Calu3 (cell line): Measurements from ENCODE around the gene MAP4K1. TPM values are rescaled to one million over a fixed set of nuclear protein-coding genes. Genes with fewer than 3 reads are reported as not detected.

Experiments used
- BruUV-seq: library from RNA; stranded (reverse); fragments of 400-500 nt; replicated peaks from 2 replicates; lab custom pipeline; 2021; lab: Mats Ljungman, UMichigan
- CTCF ChIA-PET: fragments of 300-600 bp; sonication (Branson Sonifier 250); formaldehyde crosslinking; loops from one replicate; lab custom pipeline; 2022; ENCODE audit warnings: antibody characterized with exemption; lab: Charles Lee
- DNase-seq: peaks from one replicate; pipeline ENCODE4 v3.0.0; 2022
- H3K27ac Mint-ChIP-seq: one replicate; pipeline ENCODE4 v1.8.0; 2022; ENCODE audit warnings: mixed read lengths; ENCODE audit not compliant: unreplicated experiment
- H3K27me3 Mint-ChIP-seq: one replicate; pipeline ENCODE4 v1.8.0; 2022; ENCODE audit warnings: mixed read lengths; ENCODE audit not compliant: unreplicated experiment
- H3K36me3 Mint-ChIP-seq: one replicate; pipeline ENCODE4 v1.8.0; 2022; ENCODE audit warnings: mild to moderate bottlenecking, moderate library complexity, mixed read lengths; ENCODE audit not compliant: insufficient read depth, unreplicated experiment
- H3K4me1 Mint-ChIP-seq: one replicate; pipeline ENCODE4 v1.8.0; 2022; ENCODE audit warnings: mild to moderate bottlenecking, low read depth, mixed read lengths; ENCODE audit not compliant: unreplicated experiment
- H3K4me3 Mint-ChIP-seq: one replicate; pipeline ENCODE4 v1.8.0; 2022; ENCODE audit warnings: mild to moderate bottlenecking, low read depth, moderate library complexity, mixed read lengths; ENCODE audit not compliant: unreplicated experiment
- H3K9me3 Mint-ChIP-seq: one replicate; pipeline ENCODE4 v1.8.0; 2022; ENCODE audit warnings: low read depth, mixed read lengths; ENCODE audit not compliant: unreplicated experiment
- intact Hi-C: fragments of 100-400 bp; cut with micrococcal nuclease; formaldehyde crosslinking; loops from one replicate; pipeline ENCODE4 v1.10.0; 2022; ENCODE audit not compliant: unreplicated experiment
- total RNA-seq: library from RNA; stranded (reverse); gene quantifications from 2 replicates; pipeline ENCODE4 v1.2.3, GENCODE V29; 2022
- TF ChIP-seq, protein P1 (sequence below): fragments of 200-600 bp; IDR thresholded peaks from one replicate; pipeline ENCODE4 v1.8.0; 2022; ENCODE audit warnings: antibody characterized with exemption; ENCODE audit not compliant: unreplicated experiment

Gene MAP4K1
- total RNA-seq, 1 experiment from 2014 or later: not detected

DNA sequence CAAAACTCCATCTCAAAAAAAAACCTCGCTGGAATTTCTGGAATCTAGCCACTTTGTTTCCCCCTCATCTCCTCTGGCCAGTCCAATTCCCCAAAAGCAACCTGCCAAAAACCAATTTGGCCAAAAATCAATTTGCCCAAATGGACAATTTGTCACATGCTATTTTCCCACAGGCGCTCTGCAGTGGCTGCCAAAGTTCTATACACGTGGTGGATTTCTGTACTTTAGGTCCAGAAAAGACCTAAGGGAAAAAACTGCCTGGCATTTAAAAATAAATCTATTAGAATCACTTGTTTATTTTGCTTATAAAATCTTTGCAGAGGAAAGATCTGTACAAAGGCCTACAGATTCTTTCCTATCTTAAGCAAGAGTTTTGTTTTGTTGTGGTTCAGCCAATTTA, 79.4 kb downstream of the MAP4K1 start:
- H3K27me3 Mint-ChIP-seq: peaks cover 26% of the 10 kb centered on the region

More for the DNA sequence above, 79.4 kb downstream of the MAP4K1 start:
- Mint-ChIP-seq H3K9me3 (peaks cover 11% of the 10 kb centered on the region), H3K27ac (peak overlapping the region; percentile 63), H3K4me1 (peaks cover 17% of the 10 kb centered on the region), H3K36me3 (no peaks in the 10 kb centered on the region), H3K4me3 (no peak overlapping the region)
- CTCF ChIA-PET: interaction anchor here (0.6 to 0.9 kb wide), 3 partner anchors 9 to 274 kb away, joined by 3 read pairs; partner anchors contain the start of gene LGALS4
- DNase-seq: no peak
- no TSS peak for BruUV-seq
- TF ChIP-seq, protein P1, sequence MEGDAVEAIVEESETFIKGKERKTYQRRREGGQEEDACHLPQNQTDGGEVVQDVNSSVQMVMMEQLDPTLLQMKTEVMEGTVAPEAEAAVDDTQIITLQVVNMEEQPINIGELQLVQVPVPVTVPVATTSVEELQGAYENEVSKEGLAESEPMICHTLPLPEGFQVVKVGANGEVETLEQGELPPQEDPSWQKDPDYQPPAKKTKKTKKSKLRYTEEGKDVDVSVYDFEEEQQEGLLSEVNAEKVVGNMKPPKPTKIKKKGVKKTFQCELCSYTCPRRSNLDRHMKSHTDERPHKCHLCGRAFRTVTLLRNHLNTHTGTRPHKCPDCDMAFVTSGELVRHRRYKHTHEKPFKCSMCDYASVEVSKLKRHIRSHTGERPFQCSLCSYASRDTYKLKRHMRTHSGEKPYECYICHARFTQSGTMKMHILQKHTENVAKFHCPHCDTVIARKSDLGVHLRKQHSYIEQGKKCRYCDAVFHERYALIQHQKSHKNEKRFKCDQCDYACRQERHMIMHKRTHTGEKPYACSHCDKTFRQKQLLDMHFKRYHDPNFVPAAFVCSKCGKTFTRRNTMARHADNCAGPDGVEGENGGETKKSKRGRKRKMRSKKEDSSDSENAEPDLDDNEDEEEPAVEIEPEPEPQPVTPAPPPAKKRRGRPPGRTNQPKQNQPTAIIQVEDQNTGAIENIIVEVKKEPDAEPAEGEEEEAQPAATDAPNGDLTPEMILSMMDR: no peak
- intact Hi-C loops: no loop called here

Other genes starting within 250 kb of the MAP4K1 start
- gene PSMD8, start 243.4 kb downstream of the MAP4K1 start, total RNA-seq: 226 and 233 TPM in 2 replicates
- 0.40 and 0.64 TPM in 2 replicates for gene GGN, start 229.9 kb downstream of the MAP4K1 start, total RNA-seq
- gene SPRED3, start 229.3 kb downstream of the MAP4K1 start, total RNA-seq: 3.4 and 5.4 TPM in 2 replicates
- gene FAM98C, start 214.9 kb downstream of the MAP4K1 start, total RNA-seq: 31.4 and 32.8 TPM in 2 replicates
- gene RASGRP4, start 191.7 kb downstream of the MAP4K1 start, total RNA-seq: not detected in 2 replicates
- 1.4 and 1.5 TPM in 2 replicates for gene RYR1, start 184.3 kb downstream of the MAP4K1 start, total RNA-seq
- 334 and 338 TPM in 2 replicates for gene EIF3K, start 1.2 kb upstream of the MAP4K1 start, total RNA-seq
- gene ACTN4, start 29.7 kb upstream of the MAP4K1 start, total RNA-seq: 1,462 and 1,577 TPM in 2 replicates
- gene CAPN12, start 126.5 kb upstream of the MAP4K1 start, total RNA-seq: 14.5 and 14.7 TPM in 2 replicates
- gene LGALS7, start 155.6 kb upstream of the MAP4K1 start, total RNA-seq: not detected in 2 replicates
- 3.2 and 4.8 TPM in 2 replicates for gene LGALS7B, start 171.2 kb upstream of the MAP4K1 start, total RNA-seq
- 321 and 537 TPM in 2 replicates for gene LGALS4, start 195.0 kb upstream of the MAP4K1 start, total RNA-seq
- gene ECH1, start 213.8 kb upstream of the MAP4K1 start, total RNA-seq: 253 and 291 TPM in 2 replicates
- 383 and 408 TPM in 2 replicates for gene HNRNPL, start 232.0 kb upstream of the MAP4K1 start, total RNA-seq